ENCODE data around the gene RGS19.
A peak's percentile ranks its signal among the peaks of the same experiment; 100 is the strongest.

RGS19 gene

DNA sequence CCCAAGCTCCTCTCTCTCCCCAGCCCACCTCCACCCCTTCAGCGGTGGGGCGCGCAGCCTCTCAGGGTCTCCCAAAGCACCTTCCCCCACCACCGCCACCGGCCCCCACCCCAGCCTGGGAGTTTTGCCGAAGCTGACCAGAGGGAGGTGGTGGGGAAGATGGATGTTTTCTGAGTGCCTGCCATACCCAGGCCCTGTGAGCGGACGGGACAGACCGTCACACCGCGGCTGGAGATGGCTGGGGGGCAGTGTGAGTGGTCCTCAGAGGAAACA is 37.6 kb downstream of the RGS19 start:
- no peak for DNase-seq
- Mint-ChIP-seq H3K36me3 (no peaks in the 10 kb centered on the region), H3K9me3 (no peaks in the 10 kb centered on the region), H3K27ac (no peak overlapping the region), H3K4me3 (peak overlapping the region in 1 of 2 donors; percentile 85), H3K4me1 (peaks cover 10 to 32% of the 10 kb centered on the region in 2 donors), H3K27me3 (peaks cover 26 to 61% of the 10 kb centered on the region in 2 donors)
- no peak for ATAC-seq (replicated peaks)

- H3K36me3 Mint-ChIP-seq: no peaks in the 10 kb centered on the region
- ATAC-seq (replicated peaks) (no peak), DNase-seq (no peak)
- peaks cover 12 to 37% of the 10 kb centered on the region in 2 donors for H3K4me1 Mint-ChIP-seq
- H3K9me3 Mint-ChIP-seq: no peaks in the 10 kb centered on the region
- no peak overlapping the region for H3K27ac Mint-ChIP-seq
- H3K27me3 Mint-ChIP-seq: peaks cover 21 to 59% of the 10 kb centered on the region in 2 donors
- H3K4me3 Mint-ChIP-seq: peak overlapping the region in 1 of 2 donors; percentile 85
Observed at GRCh38 chr20:64041040-64041780, 38.1 kb downstream of the RGS19 start.

DNA sequence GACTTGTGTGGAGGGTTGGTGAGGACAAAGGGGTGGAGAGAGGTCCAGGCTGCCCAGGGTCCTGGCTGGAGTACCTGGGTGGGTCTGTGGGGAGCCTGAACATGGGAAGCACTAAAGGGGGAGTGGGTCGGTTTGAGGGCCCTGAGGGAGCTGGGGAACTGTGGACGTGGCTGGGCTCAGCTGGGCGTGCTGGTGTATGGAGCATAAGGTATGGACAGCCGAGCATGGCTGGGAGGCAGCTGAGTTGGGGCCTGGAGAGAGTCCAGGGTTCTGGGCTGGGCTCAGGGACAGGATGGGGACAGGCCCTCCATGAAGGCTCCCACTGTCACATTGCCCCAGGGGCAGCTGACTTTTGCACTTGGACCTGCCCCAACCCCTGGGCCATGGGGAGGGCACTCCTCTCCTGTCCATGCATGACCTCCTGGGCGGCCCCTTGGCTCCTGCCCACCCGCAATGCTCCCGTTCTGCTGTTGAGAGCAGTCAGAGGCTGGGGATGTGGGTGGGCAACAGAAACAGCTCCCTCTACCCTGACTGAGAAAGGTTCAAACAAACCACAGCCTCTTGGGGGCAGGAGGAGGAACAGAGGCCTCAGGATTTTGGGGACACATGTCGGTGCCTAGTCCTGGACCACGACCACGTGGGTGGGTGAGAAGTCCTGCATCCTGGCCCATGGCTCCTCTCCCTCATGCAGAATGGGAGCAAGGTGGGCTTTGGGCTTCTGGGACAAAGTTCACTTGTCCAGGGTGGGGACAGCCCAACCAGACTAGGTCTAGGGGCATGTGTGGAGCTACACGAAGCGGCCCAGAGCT is 38.9 kb downstream of the RGS19 start:
- DNase-seq (no peak), ATAC-seq (replicated peaks) (no peak)
- Mint-ChIP-seq H3K9me3 (no peaks in the 10 kb centered on the region), H3K4me1 (peaks cover 12 to 37% of the 10 kb centered on the region in 2 donors), H3K36me3 (peaks cover 0 to under 1% of the 10 kb centered on the region in 2 donors), H3K4me3 (no peak overlapping the region), H3K27me3 (peaks cover 16 to 51% of the 10 kb centered on the region in 2 donors), H3K27ac (no peak overlapping the region)

DNA sequence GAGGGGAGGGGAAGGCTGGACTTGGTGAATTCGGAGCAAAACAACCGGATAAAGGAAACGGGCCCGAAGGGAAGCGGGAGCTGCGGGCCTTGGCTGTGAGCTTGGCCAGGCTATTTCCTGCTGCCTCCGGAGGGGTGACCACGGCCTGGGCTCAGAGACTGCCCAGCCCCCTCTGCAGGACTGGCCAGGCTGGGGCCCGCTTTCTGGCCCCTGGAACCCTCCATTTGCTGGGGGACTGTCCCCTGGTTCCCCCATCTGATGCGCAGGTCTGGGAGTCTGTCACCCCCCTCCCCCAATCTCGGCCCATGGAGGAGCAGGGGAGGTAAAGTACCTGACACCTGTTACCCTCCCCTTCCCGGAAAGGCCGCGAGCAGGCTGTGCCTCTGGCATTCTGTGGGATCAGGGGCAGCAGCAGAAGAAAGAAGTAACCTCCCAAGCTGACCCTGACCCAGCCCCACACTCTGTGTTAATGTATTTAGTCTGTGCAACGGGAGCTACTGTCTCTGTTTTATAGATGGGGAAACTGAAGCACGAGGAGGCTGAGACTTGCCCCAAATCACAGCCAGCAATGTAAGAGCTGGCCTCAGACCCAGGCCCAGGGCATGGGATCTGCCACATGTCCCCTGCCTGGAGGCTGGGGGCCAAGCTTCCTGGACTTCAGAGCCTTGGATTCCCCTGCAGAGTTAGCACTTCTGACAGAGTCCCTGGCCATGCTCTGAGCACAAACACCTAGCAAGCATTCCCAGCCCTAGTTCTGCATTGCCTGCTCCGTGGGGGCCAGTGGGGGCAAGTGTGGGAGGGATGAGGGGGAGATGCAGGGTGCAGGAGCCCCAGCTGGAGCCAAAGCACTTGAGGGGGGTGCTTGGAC is 39.8 kb downstream of the RGS19 start:
- ATAC-seq (replicated peaks): no peak
- Mint-ChIP-seq H3K4me1 (peaks cover 16 to 42% of the 10 kb centered on the region in 2 donors), H3K36me3 (peaks cover 0 to 6% of the 10 kb centered on the region in 2 donors), H3K27ac (peak overlapping the region; percentile 42), H3K27me3 (peaks cover 9 to 42% of the 10 kb centered on the region in 2 donors), H3K9me3 (no peaks in the 10 kb centered on the region), H3K4me3 (peak overlapping the region; percentile 80 to 86)
- no peak for DNase-seq

DNA sequence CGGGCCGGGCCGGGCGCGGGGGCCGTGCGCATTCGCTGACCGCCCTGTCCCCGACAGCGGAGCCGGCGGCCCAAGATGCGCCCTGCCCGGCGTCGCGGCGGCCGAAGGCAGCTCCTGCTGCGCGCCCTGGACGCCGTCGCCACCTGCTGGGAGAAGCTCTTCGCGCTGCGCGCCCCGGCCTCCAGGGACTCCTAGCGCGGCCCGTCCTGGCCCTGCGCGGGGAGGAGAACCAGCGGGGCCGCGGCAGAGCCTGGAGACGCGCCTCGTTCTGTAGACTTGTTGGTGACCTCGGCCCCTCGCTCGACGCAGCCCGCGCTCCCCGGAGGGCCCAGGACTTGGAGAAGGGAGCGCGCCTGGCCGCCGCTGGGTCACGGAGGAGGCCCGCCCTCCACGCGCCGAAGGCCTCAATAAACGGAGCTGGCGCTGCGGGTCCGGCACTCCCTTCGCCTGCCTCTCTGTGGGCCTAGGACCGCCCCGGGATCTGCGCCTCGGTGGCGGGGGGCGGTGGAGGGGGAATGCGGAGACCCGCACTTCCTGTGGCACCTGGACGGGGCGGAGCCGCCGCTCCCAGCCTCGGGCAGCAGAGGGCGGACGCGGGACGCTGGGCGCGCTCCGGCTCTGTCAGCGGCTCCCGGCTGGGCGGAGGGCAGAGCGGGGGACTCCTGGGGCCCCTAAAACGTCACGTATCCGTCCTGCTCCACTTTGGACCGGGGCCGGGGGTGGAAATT is 40.6 kb downstream of the RGS19 start:
- Mint-ChIP-seq H3K4me1 (peaks cover 19 to 42% of the 10 kb centered on the region in 2 donors), H3K27me3 (peaks cover 7 to 39% of the 10 kb centered on the region in 2 donors), H3K4me3 (peak overlapping the region; percentile 80 to 86), H3K9me3 (no peaks in the 10 kb centered on the region), H3K36me3 (peaks cover 2 to 14% of the 10 kb centered on the region in 2 donors), H3K27ac (peak overlapping the region; percentile 62)
- ATAC-seq (replicated peaks) (peak; percentile 79 to 83), DNase-seq (peak; percentile 68)

DNA sequence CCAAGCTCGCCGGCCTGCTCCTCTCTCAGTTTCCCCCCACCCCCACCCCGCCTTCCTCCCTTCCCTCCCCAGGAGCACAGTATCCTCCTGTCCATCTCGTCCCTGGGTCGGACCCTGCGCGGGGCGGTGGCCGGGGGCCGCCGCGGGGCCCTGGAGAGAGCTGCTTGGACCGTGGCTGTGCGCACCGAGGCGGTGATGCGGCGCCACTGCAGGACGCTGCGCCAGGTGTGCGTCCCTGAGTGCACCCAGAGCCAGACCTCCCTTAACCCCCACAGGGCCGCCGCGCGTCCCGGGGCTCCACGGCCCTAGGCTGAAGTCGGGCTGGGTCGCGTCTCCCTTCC is 41.1 kb downstream of the RGS19 start:
- no peak for DNase-seq
- H3K27ac Mint-ChIP-seq: no peak overlapping the region

DNA sequence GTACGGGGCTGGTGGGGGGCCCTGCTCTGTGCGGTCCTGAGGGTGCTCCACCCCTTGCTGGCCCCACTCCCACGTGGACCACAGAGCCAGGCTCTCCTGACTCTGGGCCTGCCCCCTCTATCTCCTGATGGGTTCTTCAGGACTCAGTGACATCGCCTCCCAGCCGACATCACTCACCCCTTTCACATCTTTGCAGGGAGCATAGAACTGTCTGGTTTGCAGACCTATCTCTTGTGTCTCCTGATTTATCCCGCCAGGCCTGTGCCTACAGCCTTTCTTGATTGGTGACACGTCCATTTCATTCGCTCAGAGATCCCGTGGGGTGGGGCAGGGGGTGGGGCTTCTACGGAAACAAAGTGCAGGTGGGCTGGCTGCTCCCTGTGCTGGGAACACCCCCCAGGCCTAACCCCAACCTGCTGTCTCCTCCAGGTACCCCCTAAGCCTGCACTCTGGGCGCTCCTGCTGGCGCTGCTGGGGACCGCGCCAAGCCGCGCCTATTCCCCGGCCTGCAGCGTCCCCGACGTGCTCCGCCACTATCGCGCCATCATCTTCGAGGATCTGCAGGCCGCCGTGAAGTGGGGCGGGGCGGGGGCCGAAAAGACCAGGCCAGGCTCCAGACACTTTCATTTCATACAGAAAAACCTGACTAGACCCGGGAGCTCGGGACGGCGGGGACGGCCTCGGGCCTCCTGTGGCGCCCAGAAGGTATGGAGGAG is 41.7 kb downstream of the RGS19 start:
- Mint-ChIP-seq H3K4me3 (peak overlapping the region in 1 of 2 donors; percentile 86), H3K36me3 (peaks cover 5 to 22% of the 10 kb centered on the region in 2 donors), H3K27me3 (peaks cover 7 to 39% of the 10 kb centered on the region in 2 donors), H3K27ac (no peak overlapping the region), H3K4me1 (peaks cover 19 to 42% of the 10 kb centered on the region in 2 donors), H3K9me3 (no peaks in the 10 kb centered on the region)
- no peak for ATAC-seq (replicated peaks)
- no peak for DNase-seq

More for the DNA sequence above, 41.1 kb downstream of the RGS19 start:
- Mint-ChIP-seq H3K4me1 (peaks cover 19 to 42% of the 10 kb centered on the region in 2 donors), H3K9me3 (no peaks in the 10 kb centered on the region), H3K36me3 (peaks cover 5 to 17% of the 10 kb centered on the region in 2 donors), H3K4me3 (peak overlapping the region in 1 of 2 donors; percentile 86), H3K27me3 (peaks cover 7 to 39% of the 10 kb centered on the region in 2 donors)
- peak; percentile 33 to 39 for ATAC-seq (replicated peaks)

DNA sequence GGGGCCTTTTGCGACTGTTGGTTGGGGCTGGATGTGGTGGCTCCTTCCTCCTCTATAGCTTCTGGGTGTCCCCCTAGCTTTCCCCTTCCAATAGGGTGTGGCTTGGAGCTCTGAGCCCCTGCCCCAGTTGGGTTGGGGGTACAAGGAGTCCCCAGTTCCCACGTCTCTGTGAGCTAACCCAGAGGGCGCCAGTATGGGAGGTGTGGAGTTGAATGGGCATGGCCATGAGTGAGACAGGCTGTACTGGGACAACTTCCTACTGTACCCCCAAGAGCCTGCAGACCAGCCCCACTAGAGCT is 42.2 kb downstream of the RGS19 start:
- Mint-ChIP-seq H3K9me3 (no peaks in the 10 kb centered on the region), H3K4me3 (no peak overlapping the region), H3K36me3 (peaks cover 9 to 27% of the 10 kb centered on the region in 2 donors), H3K27ac (no peak overlapping the region), H3K27me3 (peaks cover 7 to 37% of the 10 kb centered on the region in 2 donors), H3K4me1 (peaks cover 19 to 46% of the 10 kb centered on the region in 2 donors)
- ATAC-seq (replicated peaks) (no peak), DNase-seq (no peak)

DNA sequence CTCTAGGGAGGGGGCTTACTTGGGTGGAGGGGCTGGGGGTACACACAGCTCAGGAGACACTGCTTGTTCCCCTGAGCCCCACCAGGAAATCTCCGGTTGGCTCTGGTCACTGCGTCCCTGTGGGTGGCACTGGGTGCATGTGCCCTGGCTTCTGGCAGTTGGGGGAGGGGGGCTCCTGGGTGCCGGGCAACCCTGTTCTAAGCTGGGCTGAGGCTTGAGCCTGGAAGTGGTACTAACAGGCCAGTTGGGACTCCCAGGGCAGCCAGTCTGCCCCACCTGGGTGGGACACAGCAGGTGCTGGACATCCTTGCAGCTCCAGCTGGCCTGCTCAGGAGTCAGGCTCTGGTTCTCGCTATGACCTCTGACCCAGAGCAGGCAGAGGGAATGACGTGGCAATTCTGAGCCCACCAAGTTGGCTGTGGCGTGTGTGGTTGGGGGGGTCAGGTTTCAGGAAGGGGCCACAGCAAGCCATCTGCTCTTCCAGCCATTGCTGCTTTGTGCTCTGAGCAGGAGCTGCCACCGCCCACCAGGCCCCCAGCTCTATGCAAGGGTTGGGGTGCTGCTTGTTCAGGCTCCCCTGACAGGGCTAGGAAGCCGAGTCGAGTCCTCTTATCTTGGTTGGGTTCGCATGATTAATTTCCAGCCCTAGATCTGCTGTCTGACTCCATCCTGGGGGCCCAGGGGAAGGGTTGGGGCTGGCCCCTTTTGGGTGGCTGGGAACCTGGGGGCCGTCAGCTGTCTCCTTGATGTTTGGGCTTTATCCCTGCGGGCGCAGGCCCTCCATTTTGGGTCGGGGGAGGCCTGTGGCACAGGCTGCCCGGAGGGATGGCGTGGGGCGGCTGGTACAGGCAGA is 42.7 kb downstream of the RGS19 start:
- no peak overlapping the region for H3K27ac Mint-ChIP-seq
- peaks cover 7 to 33% of the 10 kb centered on the region in 2 donors for H3K27me3 Mint-ChIP-seq
- H3K9me3 Mint-ChIP-seq: no peaks in the 10 kb centered on the region
- H3K4me1 Mint-ChIP-seq: peaks cover 19 to 46% of the 10 kb centered on the region in 2 donors
- no peak for DNase-seq
- peak overlapping the region in 1 of 2 donors; percentile 19 for H3K4me3 Mint-ChIP-seq
- ATAC-seq (replicated peaks): no peak
- H3K36me3 Mint-ChIP-seq: peaks cover 9 to 33% of the 10 kb centered on the region in 2 donors

DNA sequence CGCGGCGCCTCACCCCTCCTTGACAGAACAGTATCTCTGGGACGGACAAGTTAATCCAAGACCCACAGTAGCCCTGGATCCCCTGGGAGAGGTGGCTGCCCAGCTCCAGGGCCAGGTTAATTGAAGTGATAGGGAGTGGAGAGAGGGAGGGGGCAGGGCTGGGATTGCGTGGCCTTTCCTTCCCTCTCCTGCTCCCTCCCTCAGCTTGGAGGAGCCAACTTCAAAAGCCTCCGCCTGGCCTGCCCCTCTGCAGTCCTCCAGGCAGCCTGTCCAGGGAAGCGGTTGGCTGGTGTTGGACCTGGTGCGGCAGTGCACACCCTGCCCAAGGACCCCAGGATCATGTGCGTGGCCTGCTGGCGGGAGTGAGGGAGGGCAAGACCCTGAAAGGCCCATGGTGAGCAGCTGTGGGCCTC is 43.4 kb downstream of the RGS19 start, which contains the start of gene C20orf204:
C20orf204 (plus strand) TSS at position 250 of the 413 bp plus-strand sequence; CDS start at position 392, 142 bp downstream.
- Mint-ChIP-seq H3K27me3 (peaks cover 7 to 33% of the 10 kb centered on the region in 2 donors), H3K4me3 (peak within 1 kb of the TSS; percentile 23 to 35), H3K36me3 (peaks cover 14 to 36% of the 10 kb centered on the region in 2 donors), H3K4me1 (peaks cover 19 to 46% of the 10 kb centered on the region in 2 donors), H3K27ac (peak within 1 kb of the TSS; percentile 31), H3K9me3 (no peaks in the 10 kb centered on the region)
- DNase-seq (no peak), ATAC-seq (replicated peaks) (no peak)

GRCh38 chr20:64035066-64035932 is 44.0 kb downstream of the RGS19 start:
- ATAC-seq (replicated peaks): peak in 1 of 2 donors; percentile 28
- peaks cover 7 to 30% of the 10 kb centered on the region in 2 donors for H3K27me3 Mint-ChIP-seq
- H3K36me3 Mint-ChIP-seq: peaks cover 20 to 40% of the 10 kb centered on the region in 2 donors
- H3K27ac Mint-ChIP-seq: peak overlapping the region; percentile 31
- peak overlapping the region; percentile 23 to 35 for H3K4me3 Mint-ChIP-seq
- DNase-seq: no peak
- no peaks in the 10 kb centered on the region for H3K9me3 Mint-ChIP-seq
- peaks cover 19 to 46% of the 10 kb centered on the region in 2 donors for H3K4me1 Mint-ChIP-seq
